ENCODE results near the gene CCDC73. TPM values are rescaled to one million over a fixed set of nuclear protein-coding genes. Genes with fewer than 3 reads are reported as not detected.

CCDC73 gene
- total RNA-seq: 0.27 to 0.68 TPM (median 0.44 TPM) in 3 replicates

DNA sequence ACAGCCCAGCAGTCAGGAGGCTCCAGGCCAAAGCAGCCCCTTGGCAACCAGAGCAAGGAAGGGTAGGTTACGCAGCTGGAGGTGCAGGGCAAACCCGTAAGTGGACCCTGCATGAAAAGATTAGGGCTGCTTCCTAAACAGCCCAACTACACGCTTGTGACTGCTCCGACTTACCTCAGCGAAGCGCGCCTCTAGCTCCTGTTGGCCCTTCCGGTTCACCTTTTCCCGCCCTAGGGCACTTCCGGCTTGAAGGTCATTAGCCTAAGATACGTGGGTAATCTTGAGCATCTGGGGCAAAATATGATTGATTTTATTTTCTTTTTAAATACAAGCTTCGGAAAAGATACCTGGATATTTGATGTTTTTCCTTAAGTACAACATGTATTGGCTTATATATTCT is at the start of gene CCDC73:
Gene CCDC73, minus strand, starts transcription at position 224 of the 400 bp plus-strand sequence. CDS start 34,419 bp downstream, outside the sequence.
- peaks cover 23% of the 10 kb centered on the region for H3K4me1 Mint-ChIP-seq
- H3K27ac Mint-ChIP-seq: no peak within 1 kb of the TSS
- no peaks in the 10 kb centered on the region for H3K36me3 Mint-ChIP-seq
- H3K27me3 Mint-ChIP-seq (ENCODE audit: low read depth): peaks cover 4% of the 10 kb centered on the region
- DNase-seq (ENCODE audit: low spot score in 2 of 2, unreplicated experiment in 2 of 2): no peak
- TF ChIP-seq, protein P1, sequence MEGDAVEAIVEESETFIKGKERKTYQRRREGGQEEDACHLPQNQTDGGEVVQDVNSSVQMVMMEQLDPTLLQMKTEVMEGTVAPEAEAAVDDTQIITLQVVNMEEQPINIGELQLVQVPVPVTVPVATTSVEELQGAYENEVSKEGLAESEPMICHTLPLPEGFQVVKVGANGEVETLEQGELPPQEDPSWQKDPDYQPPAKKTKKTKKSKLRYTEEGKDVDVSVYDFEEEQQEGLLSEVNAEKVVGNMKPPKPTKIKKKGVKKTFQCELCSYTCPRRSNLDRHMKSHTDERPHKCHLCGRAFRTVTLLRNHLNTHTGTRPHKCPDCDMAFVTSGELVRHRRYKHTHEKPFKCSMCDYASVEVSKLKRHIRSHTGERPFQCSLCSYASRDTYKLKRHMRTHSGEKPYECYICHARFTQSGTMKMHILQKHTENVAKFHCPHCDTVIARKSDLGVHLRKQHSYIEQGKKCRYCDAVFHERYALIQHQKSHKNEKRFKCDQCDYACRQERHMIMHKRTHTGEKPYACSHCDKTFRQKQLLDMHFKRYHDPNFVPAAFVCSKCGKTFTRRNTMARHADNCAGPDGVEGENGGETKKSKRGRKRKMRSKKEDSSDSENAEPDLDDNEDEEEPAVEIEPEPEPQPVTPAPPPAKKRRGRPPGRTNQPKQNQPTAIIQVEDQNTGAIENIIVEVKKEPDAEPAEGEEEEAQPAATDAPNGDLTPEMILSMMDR (IDR thresholded peaks at IDR 0.05; ENCODE audit: unreplicated experiment): no peak
- H3K4me3 Mint-ChIP-seq: no peak within 1 kb of the TSS
- H3K9me3 Mint-ChIP-seq: no peaks in the 10 kb centered on the region

DNA sequence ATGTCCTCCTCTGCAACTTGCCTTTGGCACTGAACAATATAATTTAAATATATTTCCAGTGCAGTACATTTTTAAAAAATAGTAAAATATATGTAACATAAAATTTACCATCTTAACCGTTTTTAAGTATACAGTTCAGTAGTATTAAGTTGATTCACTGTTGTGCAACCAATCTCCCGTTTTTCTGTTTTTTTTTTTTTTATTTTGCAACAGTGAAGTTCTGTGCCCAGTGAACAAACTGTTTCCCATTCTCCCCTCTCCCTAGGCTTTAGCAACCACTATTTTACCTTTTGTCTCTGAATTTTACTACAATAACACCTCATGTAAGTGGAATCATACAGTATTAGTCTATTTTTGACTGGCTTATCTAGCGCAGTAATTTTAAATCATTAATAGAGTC is 49.1 kb upstream of the CCDC73 start:
- H3K27me3 Mint-ChIP-seq (ENCODE audit: low read depth): no peaks in the 10 kb centered on the region
- H3K27ac Mint-ChIP-seq: no peak overlapping the region
- H3K9me3 Mint-ChIP-seq: peaks cover 7% of the 10 kb centered on the region
- DNase-seq (ENCODE audit: low spot score in 2 of 2, unreplicated experiment in 2 of 2): no peak
- TF ChIP-seq, protein P1 (IDR thresholded peaks at IDR 0.05; ENCODE audit: unreplicated experiment): no peak
- no peak overlapping the region for H3K4me3 Mint-ChIP-seq
- peaks cover 18% of the 10 kb centered on the region for H3K36me3 Mint-ChIP-seq
- H3K4me1 Mint-ChIP-seq: peaks cover 9% of the 10 kb centered on the region

DNA sequence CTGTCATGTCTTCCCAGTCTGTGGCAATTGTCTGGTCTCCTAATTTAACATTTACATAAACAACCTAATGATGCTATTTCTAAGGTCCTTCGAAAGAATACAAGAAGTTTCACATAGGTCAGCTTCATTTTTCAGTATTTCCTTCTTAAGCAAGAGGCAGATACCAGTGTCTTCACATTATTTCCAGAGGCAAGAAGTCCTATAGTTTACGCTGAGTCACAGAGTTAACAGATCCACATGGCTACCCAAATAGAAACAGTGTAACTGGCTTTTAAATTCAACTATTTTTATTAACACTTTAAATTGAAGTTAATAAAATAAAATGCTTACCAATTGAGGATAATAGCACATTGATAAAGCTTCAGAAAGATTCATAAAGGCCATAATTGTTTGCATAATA is 46.1 kb upstream of the CCDC73 start:
- Mint-ChIP-seq H3K4me3 (no peak overlapping the region), H3K27me3 (ENCODE audit: low read depth) (no peaks in the 10 kb centered on the region), H3K27ac (no peak overlapping the region), H3K9me3 (no peaks in the 10 kb centered on the region), H3K36me3 (peaks cover 3% of the 10 kb centered on the region), H3K4me1 (peaks cover 12% of the 10 kb centered on the region)
- DNase-seq (ENCODE audit: low spot score in 2 of 2, unreplicated experiment in 2 of 2): no peak
- TF ChIP-seq, protein P1 (IDR thresholded peaks at IDR 0.05; ENCODE audit: unreplicated experiment): no peak

DNA sequence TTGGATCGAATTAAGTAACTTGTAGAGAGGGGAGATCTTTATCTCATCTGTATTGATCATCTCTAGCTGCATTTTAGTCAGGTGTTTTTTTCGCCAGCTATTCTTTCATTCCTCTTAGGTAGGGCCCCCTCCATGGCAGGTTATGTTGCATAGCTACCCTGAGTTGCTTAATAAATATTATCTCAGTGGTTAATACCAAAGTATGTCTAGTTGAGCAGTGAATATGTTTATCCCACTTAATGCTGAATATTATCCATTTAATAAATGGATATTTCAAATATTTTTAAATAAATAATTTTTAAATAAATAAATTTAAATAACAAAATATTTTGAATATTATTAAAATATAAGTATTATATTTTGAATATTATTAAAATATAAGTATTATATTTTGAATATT is 44.8 kb upstream of the CCDC73 start:
- Mint-ChIP-seq H3K9me3 (no peaks in the 10 kb centered on the region), H3K27me3 (ENCODE audit: low read depth) (no peaks in the 10 kb centered on the region), H3K27ac (peak overlapping the region; percentile 66), H3K4me3 (peak overlapping the region; percentile 7), H3K4me1 (peaks cover 12% of the 10 kb centered on the region), H3K36me3 (peaks cover 8% of the 10 kb centered on the region)
- DNase-seq (ENCODE audit: low spot score in 2 of 2, unreplicated experiment in 2 of 2): no peak
- TF ChIP-seq, protein P1 (IDR thresholded peaks at IDR 0.05; ENCODE audit: unreplicated experiment): no peak

DNA sequence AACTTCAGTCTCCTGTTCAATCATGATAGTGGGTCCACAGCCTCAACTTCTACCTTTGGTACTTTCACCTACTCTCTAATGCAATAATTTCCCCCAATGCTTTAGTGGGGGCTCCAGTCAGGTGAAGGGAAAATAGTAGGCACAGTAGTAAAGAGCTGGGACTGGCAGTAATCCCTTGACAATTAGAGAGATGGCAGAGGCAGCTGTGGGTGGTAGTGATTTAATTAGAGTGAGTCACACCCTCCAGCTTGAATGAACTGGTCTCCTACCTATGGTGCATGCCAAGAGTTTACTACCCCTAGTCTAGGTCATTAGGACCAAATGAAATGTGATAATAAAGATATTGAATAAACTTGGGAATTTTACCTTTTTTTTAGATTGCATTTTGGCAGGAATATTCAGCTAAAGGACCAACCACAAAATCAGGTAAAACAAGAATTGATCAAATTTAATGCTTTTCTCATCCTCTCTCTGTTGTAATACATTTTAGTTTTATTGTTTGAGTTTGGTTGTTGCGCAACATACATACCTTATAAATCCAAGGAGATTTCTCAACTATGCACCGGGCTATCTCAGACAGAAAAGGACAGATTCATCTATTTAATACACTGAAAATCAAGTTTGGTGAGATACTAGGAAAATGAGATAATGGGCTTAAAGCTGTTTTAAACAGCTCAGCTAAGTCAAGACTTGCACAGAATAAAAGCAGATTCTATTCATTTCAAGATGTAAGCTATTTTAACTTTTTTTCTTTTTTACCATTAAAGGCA is 44.2 kb upstream of the CCDC73 start:
- H3K4me3 Mint-ChIP-seq: peak overlapping the region; percentile 7

More for the DNA sequence above, 44.2 kb upstream of the CCDC73 start:
- DNase-seq (ENCODE audit: low spot score in 2 of 2, unreplicated experiment in 2 of 2): no peak
- TF ChIP-seq, protein P1 (IDR thresholded peaks at IDR 0.05; ENCODE audit: unreplicated experiment): no peak
- H3K36me3 Mint-ChIP-seq: peaks cover 8% of the 10 kb centered on the region
- H3K27me3 Mint-ChIP-seq (ENCODE audit: low read depth): no peaks in the 10 kb centered on the region
- peak overlapping the region; percentile 66 for H3K27ac Mint-ChIP-seq
- peaks cover 12% of the 10 kb centered on the region for H3K4me1 Mint-ChIP-seq
- no peaks in the 10 kb centered on the region for H3K9me3 Mint-ChIP-seq

Measured in mesothelial cell of epicardium (in vitro differentiated cells).